H1 (cell line): Measurements from ENCODE around the gene SECTM1. TPM values are rescaled to one million over a fixed set of nuclear protein-coding genes. Genes with fewer than 3 reads are reported as not detected.

Experiments used
- CTCF ChIA-PET: fragments of 300-600 bp; sonication (Branson Sonifier 250); formaldehyde crosslinking; loops from one replicate; lab custom pipeline; 2021; ENCODE audit not compliant: partially characterized antibody; lab: Charles Lee
- POLR2A ChIA-PET: fragments of 300-600 bp; sonication (Branson Sonifier 250); formaldehyde crosslinking; loops from one replicate; lab custom pipeline; 2021; ENCODE audit warnings: inconsistent platforms; ENCODE audit not compliant: partially characterized antibody; lab: Charles Lee
- DNase-seq, 2 experiments: peaks; one replicate each; pipeline versions ENCODE4 v3.0.0 to v3.0.0-alpha.2; 2010 to 2022; ENCODE audit warnings: low spot score in 2 of 2, low read depth in 1 of 2, mixed read lengths in 1 of 2
- FAIRE-seq: peaks from 2 replicates; lab custom pipeline; 2011; peaks lifted over from hg19 to GRCh38; lab: Jason Lieb, UNC
- H2AFZ ChIP-seq: 2 replicates; pipeline ENCODE4 v1.8.1; 2012; ENCODE audit warnings: low read length, inconsistent platforms
- H2AK5ac ChIP-seq: 2 replicates; pipeline ENCODE4 v1.6.1; 2013; ENCODE audit warnings: low read depth, low read length
- H2BK120ac ChIP-seq: replicated peaks from 2 replicates; pipeline ENCODE3; 2013; ENCODE audit warnings: low read depth, low read length, inconsistent platforms
- H2BK12ac ChIP-seq: 2 replicates; pipeline ENCODE4 v1.6.1; 2013; ENCODE audit warnings: low read depth, low read length
- H2BK15ac ChIP-seq: 2 replicates; pipeline ENCODE4 v1.6.1; 2013; ENCODE audit warnings: low read length
- H2BK20ac ChIP-seq: 2 replicates; pipeline ENCODE4 v1.6.1; 2013; ENCODE audit warnings: low read length
- H2BK5ac ChIP-seq: 2 replicates; pipeline ENCODE4 v1.6.1; 2013; ENCODE audit warnings: low read depth, low read length
- H3K14ac ChIP-seq: 2 replicates; pipeline ENCODE4 v1.6.1; 2013; ENCODE audit warnings: inconsistent platforms; ENCODE audit not compliant: insufficient read length
- H3K18ac ChIP-seq: 2 replicates; pipeline ENCODE4 v1.6.1; 2013; ENCODE audit warnings: low read length; ENCODE audit errors: extremely low read depth
- H3K23ac ChIP-seq: 2 replicates; pipeline ENCODE4 v1.6.1; 2013; ENCODE audit warnings: inconsistent platforms; ENCODE audit not compliant: insufficient read length
- H3K23me2 ChIP-seq: 2 replicates; pipeline ENCODE4 v1.6.1; 2013; ENCODE audit warnings: low read depth, low read length
- H3K27ac ChIP-seq: 2 replicates; pipeline ENCODE4 v1.6.1; 2011; ENCODE audit warnings: low read depth, low read length, inconsistent platforms
- H3K27me3 ChIP-seq, 4 experiments: replicated peaks in 1 of 4; 1 replicate in 1 of 4; 2 replicates in 3 of 4; pipeline versions ENCODE4 v1.6.1 to v1.8.1; 2011 to 2013; ENCODE audit warnings: low read length in 3 of 4, mild to moderate bottlenecking in 3 of 4, inconsistent platforms in 2 of 4, mixed read lengths in 2 of 4, moderate library complexity in 1 of 4; ENCODE audit not compliant: control insufficient read depth in 3 of 4, insufficient read depth in 3 of 4; ENCODE audit errors: extremely low read depth in 1 of 4
- H3K36me3 ChIP-seq, 4 experiments: 2 replicates each; pipeline versions ENCODE4 v1.6.1 to v1.8.1; 2011 to 2013; ENCODE audit warnings: mild to moderate bottlenecking in 4 of 4, low read length in 3 of 4, moderate library complexity in 2 of 4, control low read depth in 1 of 4, inconsistent platforms in 1 of 4; ENCODE audit not compliant: insufficient read depth in 4 of 4, control insufficient read depth in 2 of 4
- H3K4ac ChIP-seq: replicated peaks from 2 replicates; pipeline ENCODE3; 2013; ENCODE audit warnings: low read length, low read depth, mixed read lengths, inconsistent platforms; ENCODE audit not compliant: insufficient read length
- H3K4me1 ChIP-seq, 4 experiments: replicated peaks in 1 of 4; 1 replicate in 1 of 4; 2 replicates in 3 of 4; pipeline versions ENCODE4 v1.6.1 to v1.8.1; 2011 to 2013; ENCODE audit warnings: low read length in 3 of 4, inconsistent platforms in 2 of 4, mixed read lengths in 1 of 4; ENCODE audit not compliant: insufficient read depth in 4 of 4, control insufficient read depth in 3 of 4
- H3K4me2 ChIP-seq, 2 experiments: 2 replicates each; pipeline versions ENCODE4 v1.6.1 to v1.8.1; 2011 to 2013; ENCODE audit warnings: low read depth in 2 of 2, low read length in 2 of 2, control low read depth in 1 of 2, inconsistent platforms in 1 of 2, mild to moderate bottlenecking in 1 of 2; ENCODE audit not compliant: insufficient read depth in 1 of 2
- H3K4me3 ChIP-seq, 4 experiments: fragments of 200-600, 300-600 bp in 1 of 4; sonication (generic), shearing (Covaris generic), sonication (Bioruptor Twin) in 1 of 4; 2 replicates each; pipeline versions ENCODE4 v1.5.1 to v1.8.1; 2011 to 2016; ENCODE audit warnings: low read length in 4 of 4, low read depth in 3 of 4, control low read depth in 2 of 4, inconsistent platforms in 2 of 4, mild to moderate bottlenecking in 2 of 4, mixed read lengths in 1 of 4, moderate library complexity in 1 of 4; ENCODE audit not compliant: insufficient read depth in 2 of 4; ENCODE audit errors: extremely low read depth in 1 of 4
- H3K56ac ChIP-seq: replicated peaks from 2 replicates; pipeline ENCODE3; 2013; ENCODE audit warnings: low read depth, mild to moderate bottlenecking, mixed read lengths, low read length, inconsistent platforms; ENCODE audit not compliant: insufficient read length
- H3K79me1 ChIP-seq: 2 replicates; pipeline ENCODE4 v1.6.1; 2013; ENCODE audit warnings: low read depth, low read length, control low read depth
- H3K79me2 ChIP-seq, 2 experiments: 2 replicates each; pipeline versions ENCODE4 v1.6.1 to v1.8.1; 2012 to 2013; ENCODE audit warnings: low read length in 2 of 2, mild to moderate bottlenecking in 2 of 2, inconsistent platforms in 1 of 2; ENCODE audit not compliant: insufficient read depth in 2 of 2, control insufficient read depth in 1 of 2
- H3K9ac ChIP-seq, 4 experiments: replicated peaks in 1 of 4; 1 replicate in 1 of 4; 2 replicates in 3 of 4; pipeline versions ENCODE4 v1.6.1 to v1.8.1; 2011 to 2013; ENCODE audit warnings: low read depth in 3 of 4, low read length in 3 of 4, control low read depth in 2 of 4, mild to moderate bottlenecking in 2 of 4, moderate library complexity in 2 of 4, inconsistent platforms in 1 of 4; ENCODE audit errors: extremely low read depth in 1 of 4
- H3K9me3 ChIP-seq, 2 experiments: 2 replicates each; pipeline versions ENCODE4 v1.6.1 to v1.8.1; 2012 to 2013; ENCODE audit warnings: mild to moderate bottlenecking in 2 of 2, moderate library complexity in 2 of 2, control low read depth in 1 of 2, inconsistent platforms in 1 of 2, low read depth in 1 of 2, low read length in 1 of 2, mixed read lengths in 1 of 2; ENCODE audit not compliant: insufficient read depth in 2 of 2
- H4K20me1 ChIP-seq, 2 experiments: replicated peaks in 1 of 2; 2 replicates each; pipeline versions ENCODE3 to v1.8.1; 2011 to 2013; ENCODE audit warnings: inconsistent platforms in 2 of 2, low read length in 2 of 2, mild to moderate bottlenecking in 1 of 2; ENCODE audit not compliant: insufficient read depth in 2 of 2, control insufficient read depth in 1 of 2
- H4K5ac ChIP-seq: 2 replicates; pipeline ENCODE4 v1.6.1; 2013; ENCODE audit warnings: low read length, low read depth, mixed read lengths, inconsistent platforms; ENCODE audit not compliant: insufficient read length
- H4K8ac ChIP-seq: 2 replicates; pipeline ENCODE4 v1.8.0; 2013; ENCODE audit warnings: mild to moderate bottlenecking, moderate library complexity, low read length, inconsistent platforms; ENCODE audit not compliant: insufficient read depth; ENCODE audit errors: extremely low read depth
- H4K91ac ChIP-seq: replicated peaks from 2 replicates; pipeline ENCODE3; 2013; ENCODE audit warnings: low read length, mixed read lengths, inconsistent platforms; ENCODE audit not compliant: insufficient read length
- ASH2L ChIP-seq: fragments of 200-600, 300-600 bp; sonication (generic); IDR thresholded peaks from one replicate; pipeline ENCODE4 v1.7.1; 2017; ENCODE audit warnings: low read length
- CHD1 ChIP-seq: IDR thresholded peaks from 2 replicates; pipeline ENCODE4 v1.6.1; 2012; ENCODE audit warnings: low read depth, low read length, improper control_type of control experiment
- CTBP2 ChIP-seq: IDR thresholded peaks from 2 replicates; pipeline ENCODE4 v1.7.0; 2011; ENCODE audit warnings: borderline replicate concordance, mild to moderate bottlenecking, moderate library complexity, mixed read lengths, low read length; ENCODE audit not compliant: insufficient read depth, insufficient read length
- EZH2 ChIP-seq: fragments of 200-600 bp; sonication (generic); IDR thresholded peaks from 2 replicates; pipeline ENCODE4 v1.7.1; 2012; ENCODE audit warnings: low read depth, mild to moderate bottlenecking, moderate library complexity, low read length, inconsistent platforms; ENCODE audit not compliant: severe bottlenecking
- KDM1A ChIP-seq: fragments of 200-600, 300-600 bp; sonication (generic); IDR thresholded peaks from 2 replicates; pipeline ENCODE4 v1.7.1; 2016; ENCODE audit warnings: mild to moderate bottlenecking, low read length, borderline replicate concordance
- POLR2AphosphoS5 ChIP-seq: IDR thresholded peaks from 2 replicates; pipeline ENCODE4 v1.6.1; 2011; ENCODE audit warnings: low read depth, low read length
- RFX5 ChIP-seq: IDR thresholded peaks from 2 replicates; pipeline ENCODE4 v1.6.1; 2011; ENCODE audit warnings: low read depth, low read length, improper control_type of control experiment, borderline replicate concordance
- SP4 ChIP-seq: IDR thresholded peaks from 2 replicates; pipeline ENCODE4 v1.6.1; 2012; ENCODE audit warnings: low read length, inconsistent platforms
- YY1 ChIP-seq: IDR thresholded peaks from 2 replicates; pipeline ENCODE4 v1.6.1; 2011; ENCODE audit warnings: low read depth, mild to moderate bottlenecking, low read length
- WGBS, 2 experiments: shearing (Covaris generic) in 1 of 2; methylation state at CpG; one replicate each; pipeline versions ENCODE4 v1.1.6 to v1.1.7; 2013 to 2015; ENCODE audit warnings: low lambda C conversion rate in 2 of 2, mixed read lengths in 2 of 2, inconsistent platforms in 1 of 2, low coverage in 1 of 2, missing lambda C conversion rate in 1 of 2; ENCODE audit not compliant: insufficient replicate concordance in 2 of 2, insufficient coverage in 1 of 2, insufficient read length in 1 of 2; ENCODE audit errors: extremely low coverage in 1 of 2, missing lambda C conversion rate in 1 of 2; 5-methylcytosine and 5-hydroxymethylcytosine counted together
- polyA plus RNA-seq, 7 experiments: library from polyadenylated mRNA; depleted of rRNA in 3 of 7; stranded (reverse) in 5 of 7; unstranded in 2 of 7; fragments of >200 nt in 5 of 7; fragments of 200-250 nt in 2 of 7; gene quantifications; 1 replicate in 5 of 7; 2 replicates in 1 of 7; 4 replicates in 1 of 7; pipeline versions ENCODE4 v1.2.1 to v1.2.3, GENCODE V29; 2011 to 2013; ENCODE audit warnings: missing spikeins in 2 of 7, mixed read lengths in 2 of 7
- total RNA-seq: library from RNA; stranded (reverse); fragmentation: NEBNext Ultra II Directional; extraction: Animal tissue kit (Norgen Biotek cat#: 25700); gene quantifications from 2 replicates; pipeline ENCODE4 v1.2.1, GENCODE V29; 2021
- TF ChIP-seq, protein P1 (sequence below), 3 experiments: IDR thresholded peaks; 1 replicate in 2 of 3; 2 replicates in 1 of 3; pipeline versions ENCODE4 v1.5.1 to v1.6.1; 2011; ENCODE audit warnings: low read length in 3 of 3, mild to moderate bottlenecking in 3 of 3, inconsistent platforms in 2 of 3, low read depth in 1 of 3, moderate library complexity in 1 of 3; ENCODE audit not compliant: insufficient read depth in 1 of 3; ENCODE audit errors: control extremely low read depth in 1 of 3

The SECTM1 gene
- total and polyA plus RNA-seq, 2 of the 8 experiments (the other 6 are each of a cell fraction or from before 2014, with no cell fraction given) = 0.20 to 0.65 TPM

DNA sequence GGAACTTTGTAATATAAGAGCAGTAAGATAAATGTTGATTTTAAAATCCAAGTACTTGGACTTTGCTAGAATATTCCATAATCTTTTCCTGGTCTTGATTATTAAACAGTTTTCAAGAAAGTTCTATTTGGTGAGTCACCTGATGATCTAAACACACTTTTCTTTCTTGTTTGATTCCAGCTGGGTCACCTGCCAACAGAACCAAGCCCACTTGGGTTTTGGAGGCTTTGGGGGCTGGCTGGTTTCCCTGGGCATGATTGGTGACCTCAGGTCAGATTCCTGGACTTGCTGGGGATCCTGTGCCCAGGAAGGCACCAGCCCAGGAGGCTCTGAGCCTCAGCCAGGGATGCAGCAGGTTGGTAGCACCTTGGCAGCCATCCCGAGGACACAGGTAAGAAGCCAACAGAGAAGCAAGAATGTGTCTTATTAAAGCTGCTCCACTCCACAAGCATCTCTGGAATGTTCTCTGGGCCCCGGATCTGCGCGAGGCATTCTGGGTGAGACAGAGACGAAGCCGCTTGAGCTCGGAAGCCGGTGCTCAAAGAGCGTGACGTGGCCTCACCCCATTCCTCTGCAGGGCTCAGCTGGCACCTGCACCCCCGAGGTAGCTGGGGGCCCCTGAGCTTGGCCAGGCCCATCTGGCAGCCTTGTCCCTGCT lies 22.3 kb upstream of the SECTM1 start:
- no peak overlapping the region for H2BK20ac ChIP-seq
- no peak overlapping the region for H3K14ac ChIP-seq
- no peak overlapping the region for H3K23ac ChIP-seq
- H3K4me1 ChIP-seq = peaks cover 0 to 6% (median 5%) of the 10 kb centered on the region in 4 experiments; a peak in 5 of 7 replicates
- ChIA-PET POLR2A (no interaction called here), CTCF (interaction anchor here (0.6 to 2.5 kb wide), 9 partner anchors 10 to 192 kb away, joined by 3 to 15 read pairs (median 3); partner anchors contain the start of gene UTS2R)
- no peak overlapping the region for H3K27ac ChIP-seq
- WGBS, 2 experiments = 89% methylated on average over 11 of the region's 11 CpGs; no CpG with 5 or more reads in 1 of the 2 experiments
- H3K4ac ChIP-seq = no peak overlapping the region
- no peaks in the 10 kb centered on the region; the same call in 1 of the 2 replicates for H3K79me1 ChIP-seq
- H3K56ac ChIP-seq = no peak overlapping the region
- H4K20me1 ChIP-seq = no peaks in the 10 kb centered on the region
- no peak overlapping the region for H3K9ac ChIP-seq
- no peaks in the 10 kb centered on the region for H3K79me2 ChIP-seq
- no peaks in the 10 kb centered on the region for H3K36me3 ChIP-seq
- H4K8ac ChIP-seq = peak overlapping the region; percentile 45; the same call in 1 of the 2 replicates
- no peaks in the 10 kb centered on the region for H3K23me2 ChIP-seq
- H4K5ac ChIP-seq = no peak overlapping the region
- H2AFZ ChIP-seq = no peak overlapping the region
- FAIRE-seq = no peak
- no peak overlapping the region for H2AK5ac ChIP-seq
- no peak overlapping the region for H2BK15ac ChIP-seq
- DNase-seq = no peak
- no peaks in the 10 kb centered on the region for H3K9me3 ChIP-seq
- 0 out of 2 replicates have a peak overlapping the region, but pooled peaks have one; percentile 19 for H2BK12ac ChIP-seq
- H2BK120ac ChIP-seq = no peak overlapping the region
- H2BK5ac ChIP-seq = no peak overlapping the region
- no peak overlapping the region for H4K91ac ChIP-seq
- no peak overlapping the region for H3K18ac ChIP-seq
- peaks cover 0 to 3% (median 1%) of the 10 kb centered on the region in 4 experiments; a peak in 3 of 7 replicates for H3K27me3 ChIP-seq
- H3K4me2 ChIP-seq = no peak overlapping the region
- H3K4me3 ChIP-seq = no peak overlapping the region
- TF ChIP-seq YY1 = no peak
- TF ChIP-seq, protein P1, sequence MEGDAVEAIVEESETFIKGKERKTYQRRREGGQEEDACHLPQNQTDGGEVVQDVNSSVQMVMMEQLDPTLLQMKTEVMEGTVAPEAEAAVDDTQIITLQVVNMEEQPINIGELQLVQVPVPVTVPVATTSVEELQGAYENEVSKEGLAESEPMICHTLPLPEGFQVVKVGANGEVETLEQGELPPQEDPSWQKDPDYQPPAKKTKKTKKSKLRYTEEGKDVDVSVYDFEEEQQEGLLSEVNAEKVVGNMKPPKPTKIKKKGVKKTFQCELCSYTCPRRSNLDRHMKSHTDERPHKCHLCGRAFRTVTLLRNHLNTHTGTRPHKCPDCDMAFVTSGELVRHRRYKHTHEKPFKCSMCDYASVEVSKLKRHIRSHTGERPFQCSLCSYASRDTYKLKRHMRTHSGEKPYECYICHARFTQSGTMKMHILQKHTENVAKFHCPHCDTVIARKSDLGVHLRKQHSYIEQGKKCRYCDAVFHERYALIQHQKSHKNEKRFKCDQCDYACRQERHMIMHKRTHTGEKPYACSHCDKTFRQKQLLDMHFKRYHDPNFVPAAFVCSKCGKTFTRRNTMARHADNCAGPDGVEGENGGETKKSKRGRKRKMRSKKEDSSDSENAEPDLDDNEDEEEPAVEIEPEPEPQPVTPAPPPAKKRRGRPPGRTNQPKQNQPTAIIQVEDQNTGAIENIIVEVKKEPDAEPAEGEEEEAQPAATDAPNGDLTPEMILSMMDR (IDR thresholded peaks at IDR 0.05; ENCODE audit: control extremely low read depth in 1 of 3, insufficient read depth in 1 of 3, low read depth in 1 of 3, low read length in 3 of 3) = no peak
- no peak for TF ChIP-seq ASH2L
- no peak for TF ChIP-seq EZH2
- no peak for TF ChIP-seq CHD1
- no peak for TF ChIP-seq SP4
- TF ChIP-seq KDM1A = no peak
- no peak for TF ChIP-seq CTBP2
- no peak for TF ChIP-seq POLR2AphosphoS5
- TF ChIP-seq RFX5 = no peak
